Islet of Langerhans (tissue), 1 donor: ENCODE data around the gene ZNF224.

ENCODE experiments used
- FAIRE-seq: peaks from one replicate; lab custom pipeline; 2011; peaks lifted over from hg19 to GRCh38; lab: Jason Lieb, UNC

ZNF224 gene

GRCh38 chr19:44131955-44132354 is 37.8 kb downstream of the ZNF224 start:
- no peak for FAIRE-seq

DNA sequence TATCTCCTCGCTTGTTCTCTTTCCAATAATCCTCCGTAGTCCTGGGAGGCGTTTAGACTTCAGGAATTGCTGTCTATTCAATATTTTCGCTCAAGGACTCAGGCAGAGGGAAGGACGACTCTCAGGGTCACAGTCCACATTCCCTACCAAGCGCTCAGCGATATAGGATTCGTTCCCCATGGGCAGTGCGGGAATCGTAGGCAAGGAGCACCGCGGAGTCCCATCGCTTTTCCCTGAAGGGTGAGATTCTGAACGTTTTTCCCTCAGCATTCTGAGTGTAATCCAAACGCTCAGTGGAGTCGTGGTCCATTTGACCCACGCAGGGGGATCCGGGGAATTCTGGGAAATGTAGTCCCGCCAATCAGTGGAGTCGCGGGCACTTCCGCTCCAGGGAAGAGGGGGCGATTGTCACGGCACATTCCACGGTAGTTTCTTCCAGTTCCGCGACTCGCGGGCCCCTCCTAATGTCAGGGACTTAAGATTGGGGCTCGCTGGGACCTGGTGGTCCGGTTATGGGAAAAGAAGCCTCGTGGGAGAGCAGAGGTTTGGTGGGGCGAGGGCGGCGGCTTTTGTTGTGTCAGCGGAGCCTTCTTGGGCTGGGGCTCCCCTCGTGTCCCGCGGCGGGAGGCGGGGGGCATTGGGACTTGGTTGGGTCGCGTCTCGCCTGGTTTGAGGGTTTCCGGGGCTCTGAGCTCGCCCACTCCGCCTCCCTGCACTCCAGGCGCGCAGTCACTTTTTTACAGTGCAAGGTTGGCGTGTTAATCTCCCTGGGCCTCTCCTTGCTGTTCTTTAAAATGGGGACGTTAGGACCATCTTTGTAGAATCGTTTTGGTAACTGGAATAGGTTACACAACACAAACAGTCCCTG is 47.3 kb downstream of the ZNF224 start, which contains the start of gene ZNF234:
ZNF234 (plus strand) TSS at position 364 of the 868 bp plus-strand sequence. CDS start 3,079 bp downstream, outside the sequence.
- no peak for FAIRE-seq

- no peak for FAIRE-seq
Observed at GRCh38 chr19:44142059-44142433, 47.9 kb downstream of the ZNF224 start.

- no peak for FAIRE-seq
Observed at GRCh38 chr19:44149776-44150175, 55.6 kb downstream of the ZNF224 start.

- no peak for FAIRE-seq
Observed at GRCh38 chr19:44151491-44151890, 57.3 kb downstream of the ZNF224 start.

DNA sequence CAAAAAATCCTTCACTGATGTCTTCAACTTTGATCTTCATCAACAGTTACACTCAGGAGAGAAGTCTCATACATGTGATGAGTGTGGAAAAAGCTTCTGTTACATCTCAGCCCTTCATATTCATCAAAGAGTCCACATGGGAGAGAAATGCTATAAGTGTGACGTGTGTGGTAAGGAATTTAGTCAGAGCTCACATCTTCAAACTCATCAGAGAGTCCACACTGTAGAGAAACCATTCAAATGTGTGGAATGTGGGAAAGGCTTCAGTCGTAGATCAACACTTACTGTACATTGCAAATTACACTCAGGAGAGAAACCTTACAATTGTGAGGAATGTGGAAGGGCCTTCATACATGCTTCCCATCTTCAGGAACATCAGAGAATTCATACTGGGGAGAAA is 62.3 kb downstream of the ZNF224 start:
- no peak for FAIRE-seq
